H9 (cell line): ENCODE measurements around the gene BFSP2. TPM values are rescaled to one million over a fixed set of nuclear protein-coding genes. Genes with fewer than 3 reads are reported as not detected.

Experiments used
- DNase-seq: peaks from one replicate; pipeline ENCODE4 v3.0.0-alpha.2; 2017
- H2AFZ ChIP-seq: one replicate; pipeline ENCODE4 v1.6.1; 2013; ENCODE audit warnings: mild to moderate bottlenecking, low read length, control low read depth, moderate library complexity
- H2AK5ac ChIP-seq: 2 replicates; pipeline ENCODE4 v1.6.1; 2013; ENCODE audit warnings: low read length, control low read depth, mixed read lengths; ENCODE audit not compliant: insufficient read length
- H2BK120ac ChIP-seq: one replicate; pipeline ENCODE4 v1.6.1; 2013; ENCODE audit warnings: low read depth, mild to moderate bottlenecking, low read length, control low read depth, inconsistent platforms; ENCODE audit not compliant: poor library complexity, severe bottlenecking
- H2BK12ac ChIP-seq: 2 replicates; pipeline ENCODE4 v1.6.1; 2013; ENCODE audit warnings: low read length, control low read depth, mixed read lengths, low read depth; ENCODE audit not compliant: insufficient read length
- H2BK15ac ChIP-seq: 2 replicates; pipeline ENCODE4 v1.6.1; 2013; ENCODE audit warnings: low read depth, low read length, control low read depth
- H2BK20ac ChIP-seq: one replicate; pipeline ENCODE4 v1.6.1; 2013; ENCODE audit warnings: low read depth, mild to moderate bottlenecking, low read length, control low read depth, inconsistent platforms; ENCODE audit not compliant: poor library complexity, severe bottlenecking
- H2BK5ac ChIP-seq: 2 replicates; pipeline ENCODE4 v1.6.1; 2013; ENCODE audit warnings: low read length, control low read depth, mixed read lengths; ENCODE audit not compliant: insufficient read length
- H3K14ac ChIP-seq: 2 replicates; pipeline ENCODE4 v1.6.1; 2013; ENCODE audit warnings: low read length, control low read depth; ENCODE audit not compliant: insufficient read depth
- H3K18ac ChIP-seq: 2 replicates; pipeline ENCODE4 v1.6.1; 2013; ENCODE audit warnings: low read depth, mild to moderate bottlenecking, mixed read lengths, low read length, control low read depth; ENCODE audit not compliant: insufficient read length
- H3K23ac ChIP-seq: 2 replicates; pipeline ENCODE4 v1.6.1; 2013; ENCODE audit warnings: low read length, control low read depth, mixed read lengths, low read depth; ENCODE audit not compliant: insufficient read length
- H3K23me2 ChIP-seq: 2 replicates; pipeline ENCODE4 v1.6.1; 2013; ENCODE audit warnings: low read depth, mild to moderate bottlenecking, mixed read lengths, low read length, control low read depth; ENCODE audit not compliant: insufficient read length, poor library complexity, severe bottlenecking
- H3K27ac ChIP-seq: 2 replicates; pipeline ENCODE4 v1.5.1; 2013; ENCODE audit warnings: low read length, control low read depth, mixed read lengths, low read depth; ENCODE audit not compliant: insufficient read length
- H3K27me3 ChIP-seq: 2 replicates; pipeline ENCODE4 v1.6.1; 2013; ENCODE audit warnings: low read length, control low read depth, inconsistent platforms; ENCODE audit not compliant: insufficient read depth
- H3K4ac ChIP-seq: 2 replicates; pipeline ENCODE4 v1.6.1; 2013; ENCODE audit warnings: low read depth, mild to moderate bottlenecking, control low read depth, inconsistent platforms, low read length, moderate library complexity
- H3K4me1 ChIP-seq: 2 replicates; pipeline ENCODE4 v1.6.1; 2013; ENCODE audit warnings: low read length, control low read depth, inconsistent platforms; ENCODE audit not compliant: insufficient read depth
- H3K4me2 ChIP-seq: 2 replicates; pipeline ENCODE4 v1.6.1; 2013; ENCODE audit warnings: low read length, control low read depth, mixed read lengths; ENCODE audit not compliant: insufficient read length, insufficient read depth
- H3K56ac ChIP-seq: 2 replicates; pipeline ENCODE4 v1.6.1; 2013; ENCODE audit warnings: low read depth, mild to moderate bottlenecking, mixed read lengths, low read length, control low read depth; ENCODE audit not compliant: insufficient read length
- H3K79me1 ChIP-seq: 2 replicates; pipeline ENCODE4 v1.6.1; 2013; ENCODE audit warnings: low read depth, mild to moderate bottlenecking, moderate library complexity, low read length, control low read depth, inconsistent platforms; ENCODE audit not compliant: insufficient read depth, poor library complexity, severe bottlenecking
- H3K79me2 ChIP-seq: 2 replicates; pipeline ENCODE4 v1.6.1; 2013; ENCODE audit warnings: low read length, control low read depth, inconsistent platforms; ENCODE audit not compliant: insufficient read depth
- H3K9ac ChIP-seq: 2 replicates; pipeline ENCODE4 v1.6.1; 2013; ENCODE audit warnings: low read length, control low read depth, mixed read lengths; ENCODE audit not compliant: insufficient read length; ENCODE audit errors: extremely low read depth
- H3K9me3 ChIP-seq: one replicate; pipeline ENCODE4 v1.6.1; 2013; ENCODE audit warnings: low read depth, low read length, inconsistent platforms; ENCODE audit not compliant: control insufficient read depth
- H3T11ph ChIP-seq: one replicate; pipeline ENCODE4 v1.6.1; 2013; ENCODE audit warnings: mild to moderate bottlenecking, low read length, control low read depth, inconsistent platforms
- H4K20me1 ChIP-seq: one replicate; pipeline ENCODE4 v1.6.1; 2013; ENCODE audit not compliant: control insufficient read depth, insufficient read length, insufficient read depth
- H4K5ac ChIP-seq: 2 replicates; pipeline ENCODE4 v1.6.1; 2013; ENCODE audit warnings: low read depth, mild to moderate bottlenecking, mixed read lengths, low read length, control low read depth; ENCODE audit not compliant: insufficient read length
- H4K8ac ChIP-seq: replicated peaks from 2 replicates; pipeline ENCODE4 v1.6.1; 2013; ENCODE audit warnings: low read length, control low read depth, mixed read lengths, low read depth; ENCODE audit not compliant: insufficient read length
- H4K91ac ChIP-seq: 2 replicates; pipeline ENCODE4 v1.6.1; 2013; ENCODE audit warnings: low read depth, mild to moderate bottlenecking, moderate library complexity, mixed read lengths, low read length, control low read depth; ENCODE audit not compliant: insufficient read length
- H3K27ac Mint-ChIP-seq, 3 experiments: 2 replicates in 2 of 3; 3 replicates in 1 of 3; pipeline ENCODE4 v1.8.0; 2020 to 2021; ENCODE audit warnings: mixed read lengths in 3 of 3, mild to moderate bottlenecking in 1 of 3, moderate library complexity in 1 of 3
- H3K27me3 Mint-ChIP-seq: 2 replicates; pipeline ENCODE4 v1.8.0; 2021; ENCODE audit warnings: low read depth, mild to moderate bottlenecking, moderate library complexity, mixed read lengths
- H3K36me3 Mint-ChIP-seq, 3 experiments: 2 replicates in 2 of 3; 3 replicates in 1 of 3; pipeline ENCODE4 v1.8.0; 2020 to 2021; ENCODE audit warnings: low read depth in 3 of 3, mixed read lengths in 3 of 3; ENCODE audit not compliant: insufficient read depth in 1 of 3
- H3K4me1 Mint-ChIP-seq, 2 experiments: 2 replicates each; pipeline ENCODE4 v1.8.0; 2020; ENCODE audit warnings: mixed read lengths in 2 of 2
- H3K4me3 Mint-ChIP-seq, 2 experiments: 2 replicates in 1 of 2; 3 replicates in 1 of 2; pipeline ENCODE4 v1.8.0; 2020 to 2021; ENCODE audit warnings: mild to moderate bottlenecking in 2 of 2, mixed read lengths in 2 of 2, moderate library complexity in 1 of 2
- H3K9me3 Mint-ChIP-seq, 2 experiments: 2 replicates in 1 of 2; 3 replicates in 1 of 2; pipeline ENCODE4 v1.8.0; 2020; ENCODE audit warnings: mild to moderate bottlenecking in 2 of 2, mixed read lengths in 2 of 2, moderate library complexity in 1 of 2
- WGBS: extraction: QIAGEN DNeasy Blood & Tissue Kit; methylation state at CpG from one replicate; pipeline ENCODE4 v1.1.7; 2013; ENCODE audit warnings: missing lambda C conversion rate, low lambda C conversion rate, mixed read lengths; ENCODE audit not compliant: insufficient read length; ENCODE audit errors: extremely low coverage; 5-methylcytosine and 5-hydroxymethylcytosine counted together
- total RNA-seq: library from RNA; stranded (reverse); gene quantifications from 2 replicates; pipeline ENCODE4 v1.2.1, GENCODE V29; 2021
- TF ChIP-seq, protein P1 (sequence below): fragments of 200-600 bp; sonication (generic); conservative IDR thresholded peaks from 3 replicates; pipeline ENCODE4 v1.8.0; 2021; ENCODE audit warnings: antibody characterized with exemption, mild to moderate bottlenecking

Gene BFSP2
- total RNA-seq, 1 experiment from 2014 or later, result not detected

DNA sequence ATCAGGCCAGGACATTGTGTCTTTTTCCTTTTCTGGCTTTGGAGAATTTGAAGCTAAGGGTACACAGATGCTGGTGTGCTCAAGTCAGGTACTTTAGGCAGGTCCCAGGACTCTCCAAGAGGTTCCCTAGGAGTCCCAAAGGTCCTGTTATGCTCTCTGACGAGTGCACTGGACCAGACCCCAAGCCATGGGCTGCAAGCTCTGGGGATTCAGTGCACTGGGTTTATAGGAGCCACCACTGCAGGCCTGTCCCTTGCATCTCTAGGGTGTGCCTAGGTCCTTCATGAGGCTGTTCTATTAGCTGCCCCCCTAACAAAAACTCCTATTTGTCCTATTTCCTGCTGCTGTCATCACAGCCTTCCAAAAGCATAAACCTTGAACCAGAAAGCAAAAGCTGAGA is 31.9 kb upstream of the BFSP2 start:
- no peak overlapping the region for H2BK120ac ChIP-seq
- H4K5ac ChIP-seq, result no peak overlapping the region
- no peak overlapping the region for H2BK20ac ChIP-seq
- H3K4ac ChIP-seq, result no peak overlapping the region
- TF ChIP-seq, protein P1, sequence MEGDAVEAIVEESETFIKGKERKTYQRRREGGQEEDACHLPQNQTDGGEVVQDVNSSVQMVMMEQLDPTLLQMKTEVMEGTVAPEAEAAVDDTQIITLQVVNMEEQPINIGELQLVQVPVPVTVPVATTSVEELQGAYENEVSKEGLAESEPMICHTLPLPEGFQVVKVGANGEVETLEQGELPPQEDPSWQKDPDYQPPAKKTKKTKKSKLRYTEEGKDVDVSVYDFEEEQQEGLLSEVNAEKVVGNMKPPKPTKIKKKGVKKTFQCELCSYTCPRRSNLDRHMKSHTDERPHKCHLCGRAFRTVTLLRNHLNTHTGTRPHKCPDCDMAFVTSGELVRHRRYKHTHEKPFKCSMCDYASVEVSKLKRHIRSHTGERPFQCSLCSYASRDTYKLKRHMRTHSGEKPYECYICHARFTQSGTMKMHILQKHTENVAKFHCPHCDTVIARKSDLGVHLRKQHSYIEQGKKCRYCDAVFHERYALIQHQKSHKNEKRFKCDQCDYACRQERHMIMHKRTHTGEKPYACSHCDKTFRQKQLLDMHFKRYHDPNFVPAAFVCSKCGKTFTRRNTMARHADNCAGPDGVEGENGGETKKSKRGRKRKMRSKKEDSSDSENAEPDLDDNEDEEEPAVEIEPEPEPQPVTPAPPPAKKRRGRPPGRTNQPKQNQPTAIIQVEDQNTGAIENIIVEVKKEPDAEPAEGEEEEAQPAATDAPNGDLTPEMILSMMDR, result no peak
- no peaks in the 10 kb centered on the region for H3K23me2 ChIP-seq
- no peak overlapping the region for H3T11ph ChIP-seq
- H4K8ac ChIP-seq, result no peak overlapping the region
- no peak overlapping the region for H3K4me3 Mint-ChIP-seq
- no peaks in the 10 kb centered on the region for H4K20me1 ChIP-seq
- H2BK5ac ChIP-seq, result no peak overlapping the region
- no peak overlapping the region for H3K18ac ChIP-seq
- no peak overlapping the region for H3K27ac ChIP-seq
- no peaks in the 10 kb centered on the region for H3K4me1 ChIP-seq
- no peak overlapping the region for H3K9ac ChIP-seq
- no peaks in the 10 kb centered on the region for H3K79me2 ChIP-seq
- no peaks in the 10 kb centered on the region for H3K36me3 Mint-ChIP-seq
- no peak overlapping the region for H2AFZ ChIP-seq
- no peak overlapping the region for H2BK12ac ChIP-seq
- no peak overlapping the region for H3K56ac ChIP-seq
- no peak overlapping the region for H2AK5ac ChIP-seq
- H3K9me3 Mint-ChIP-seq, result no peaks in the 10 kb centered on the region
- no peak for DNase-seq
- H4K91ac ChIP-seq, result no peak overlapping the region
- H3K4me2 ChIP-seq, result no peak overlapping the region
- H3K9me3 ChIP-seq, result no peaks in the 10 kb centered on the region
- no peaks in the 10 kb centered on the region for H3K27me3 ChIP-seq
- H3K4me1 Mint-ChIP-seq, result peaks cover 1% of the 10 kb centered on the region in 2 experiments; a peak in 2 of 4 replicates
- no peak overlapping the region for H3K14ac ChIP-seq
- H3K23ac ChIP-seq, result no peak overlapping the region
- no peaks in the 10 kb centered on the region for H3K79me1 ChIP-seq
- no CpG with 5 or more reads among the region's 1 CpG for WGBS
- no peak overlapping the region for H2BK15ac ChIP-seq
- no peak overlapping the region for H3K27ac Mint-ChIP-seq
- H3K27me3 Mint-ChIP-seq, result no peaks in the 10 kb centered on the region
